ENCODE results near the gene DNAJC15. TPM values are rescaled to one million over a fixed set of nuclear protein-coding genes. Genes with fewer than 3 reads are reported as not detected.

The DNAJC15 gene
- total RNA-seq, 1 donor from 2014 or later = 15.7 TPM

DNA sequence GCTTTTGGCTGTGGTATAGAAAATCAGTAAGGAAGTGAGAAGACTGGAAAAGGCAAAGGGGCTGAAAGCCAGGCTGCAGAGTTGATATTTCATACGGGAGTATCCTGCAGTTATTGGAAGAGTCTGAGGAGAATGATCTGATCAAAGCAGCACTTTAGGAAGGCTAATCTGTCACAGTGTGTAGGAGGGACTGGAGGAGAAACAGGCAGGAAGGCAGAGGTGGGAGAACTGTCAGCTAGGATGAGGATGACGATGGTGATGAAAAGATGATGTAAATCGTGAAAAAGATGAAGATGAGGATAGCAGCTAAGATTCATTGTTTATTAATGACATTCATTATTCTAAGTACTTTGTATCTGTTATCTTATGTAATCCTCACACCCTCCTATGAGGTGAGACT is 123.0 kb downstream of the DNAJC15 start:
- intact Hi-C loops (cut with micrococcal nuclease) = no loop called here

GRCh38 chr13:43150369-43151207 is 127.2 kb downstream of the DNAJC15 start:
- intact Hi-C loops (cut with micrococcal nuclease) = no loop called here

DNA sequence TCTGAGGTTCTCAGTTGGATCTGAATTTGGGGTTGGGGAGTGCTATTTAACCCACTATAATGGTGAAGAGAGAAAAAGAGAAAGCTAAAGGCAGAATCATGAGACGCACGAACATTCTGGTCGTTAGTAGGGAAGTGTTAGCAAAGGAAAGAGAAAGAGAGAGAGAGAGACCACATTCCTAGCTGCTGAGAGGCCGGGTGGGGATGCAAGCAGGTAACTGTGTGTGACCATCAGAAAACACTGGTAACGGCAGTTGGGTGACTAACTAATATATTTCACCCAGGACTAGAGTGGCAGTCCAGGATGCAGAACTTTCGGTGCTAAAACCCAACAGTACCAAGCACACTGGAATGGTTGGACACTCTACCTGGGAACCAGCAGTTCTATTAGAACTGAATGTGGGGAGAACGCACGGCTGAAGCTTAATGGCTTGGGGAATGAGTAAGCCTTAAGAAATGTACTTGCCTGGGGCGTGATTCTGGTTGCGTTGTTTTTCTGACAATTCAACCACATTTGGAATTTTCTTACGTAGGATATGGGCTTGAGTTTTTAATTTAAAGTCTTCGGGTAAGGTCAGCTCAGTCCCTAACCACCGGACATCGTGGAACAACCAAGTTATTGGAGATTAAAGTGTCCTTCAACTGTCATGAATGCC is 130.2 kb downstream of the DNAJC15 start:
- intact Hi-C loops (cut with micrococcal nuclease) = no loop called here

- intact Hi-C loops (cut with micrococcal nuclease) = no loop called here
Observed at GRCh38 chr13:43154156-43154651, 130.8 kb downstream of the DNAJC15 start.

DNA sequence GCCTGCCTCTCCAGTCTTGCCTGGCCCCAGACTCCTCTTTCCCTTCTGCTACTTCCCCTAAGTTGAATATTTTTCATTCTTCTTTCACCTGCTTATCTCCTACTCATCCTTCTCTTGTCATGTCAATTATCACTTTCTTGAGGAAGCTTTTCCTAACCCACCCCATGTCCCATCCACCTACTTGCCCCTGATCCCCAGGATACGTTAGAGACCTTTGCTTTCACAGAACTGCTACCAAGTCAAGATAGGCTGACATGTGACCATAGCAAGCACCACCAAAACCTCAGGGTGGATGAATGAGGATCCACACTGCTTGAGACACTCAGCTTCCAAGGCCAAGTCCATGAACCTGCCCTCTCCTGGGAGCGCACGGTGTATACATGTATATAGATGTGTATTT is 131.5 kb downstream of the DNAJC15 start:
- intact Hi-C loops (cut with micrococcal nuclease) = no loop called here

- intact Hi-C loops (cut with micrococcal nuclease) = no loop called here
Observed at GRCh38 chr13:43156916-43157315, 133.5 kb downstream of the DNAJC15 start.

DNA sequence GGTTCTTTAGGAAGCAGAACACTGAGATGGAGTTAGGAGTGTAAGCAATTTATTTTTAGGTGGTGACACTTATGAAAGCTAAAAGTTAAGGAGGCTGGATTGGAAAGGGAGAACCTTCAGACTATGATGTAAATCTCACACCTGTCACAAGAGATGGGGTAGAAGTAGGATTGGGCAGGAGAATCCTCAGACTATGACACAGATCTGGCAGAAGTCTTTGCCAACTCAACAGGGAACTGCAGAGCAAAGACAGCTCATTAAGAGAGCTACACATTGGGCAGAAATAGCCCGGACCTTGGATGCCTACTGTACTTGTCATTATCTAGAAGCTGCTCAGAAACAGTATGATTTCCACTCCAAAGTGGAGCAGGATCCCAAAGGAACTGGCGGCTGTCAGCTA is 134.4 kb downstream of the DNAJC15 start:
- intact Hi-C loops (cut with micrococcal nuclease) = no loop called here

GRCh38 chr13:43158516-43158915 is 135.1 kb downstream of the DNAJC15 start:
- intact Hi-C loops (cut with micrococcal nuclease) = no loop called here

DNA sequence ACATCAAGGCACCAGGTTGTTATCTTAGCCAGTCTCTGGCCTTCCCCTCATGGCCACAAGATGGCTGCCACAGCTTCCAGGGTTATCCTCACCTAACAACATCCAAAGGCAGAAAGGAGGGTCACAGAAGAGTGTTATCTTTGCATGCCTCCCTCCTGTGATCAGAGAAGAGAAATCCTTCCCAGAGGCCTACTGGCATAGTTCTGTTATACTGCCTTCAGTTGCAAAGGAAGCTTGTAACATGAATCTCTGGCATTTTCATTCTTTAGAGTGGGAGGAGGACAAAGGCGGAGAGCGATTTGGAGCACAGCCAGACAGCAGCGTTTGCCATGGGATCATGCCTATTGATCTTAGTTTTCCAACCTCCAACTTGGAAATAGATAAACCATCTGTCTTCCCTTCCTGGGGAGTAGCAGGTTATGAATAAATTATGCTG is 135.7 kb downstream of the DNAJC15 start:
- intact Hi-C loops (cut with micrococcal nuclease) = no loop called here

Other genes starting within 250 kb of the DNAJC15 start
- not detected in 2 replicates for gene FAM216B, start 242.0 kb upstream of the DNAJC15 start, total RNA-seq
- gene EPSTI1, start 31.3 kb upstream of the DNAJC15 start, total RNA-seq = 109 and 121 TPM in 2 replicates